HepG2 (cell line): ENCODE results near the gene CPEB4. TPM values are rescaled to one million over a fixed set of nuclear protein-coding genes. Genes with fewer than 3 reads are reported as not detected.

Source experiments
- ETS1 ChIP-seq: sonication (generic); formaldehyde crosslinking; IDR thresholded peaks from 2 replicates; pipeline ENCODE4 v1.4.0; 2020; ENCODE audit warnings: missing genetic modification reagents
- MBNL3 ChIP-seq: fragments of 250-450 bp; sonication (Bioruptor Pico); conservative IDR thresholded peaks from 2 replicates; pipeline ENCODE4 v1.8.0; 2022; ENCODE audit warnings: mild to moderate bottlenecking, inconsistent platforms
- TEAD3 ChIP-seq: optimal IDR thresholded peaks from 2 replicates; pipeline ENCODE3; 2016; ENCODE audit warnings: borderline replicate concordance
- THAP9 ChIP-seq: sonication (generic); formaldehyde crosslinking; IDR thresholded peaks from 2 replicates; pipeline ENCODE4; 2020; ENCODE audit warnings: missing genetic modification reagents, mild to moderate bottlenecking, borderline replicate concordance
- ZFP91 ChIP-seq: sonication (generic); formaldehyde crosslinking; IDR thresholded peaks from 2 replicates; pipeline ENCODE4 v1.9.0; 2022; ENCODE audit warnings: missing genetic modification reagents, mild to moderate bottlenecking, borderline replicate concordance
- ZNF274 ChIP-seq: sonication (generic); formaldehyde crosslinking; IDR thresholded peaks from 2 replicates; pipeline ENCODE4 v1.5.1; 2020; ENCODE audit warnings: mild to moderate bottlenecking, missing genetic modification reagents
- ZNF34 ChIP-seq: sonication (generic); formaldehyde crosslinking; IDR thresholded peaks from 2 replicates; pipeline ENCODE4 v1.4.0; 2020; ENCODE audit warnings: mild to moderate bottlenecking, missing genetic modification reagents, borderline replicate concordance
- ZNF350 ChIP-seq: sonication (generic); formaldehyde crosslinking; IDR thresholded peaks from 2 replicates; pipeline ENCODE4 v1.4.0; 2020; ENCODE audit warnings: mild to moderate bottlenecking, low read depth, missing genetic modification reagents, borderline replicate concordance
- polyA plus RNA-seq, 8 experiments: library from polyadenylated mRNA; depleted of rRNA in 3 of 8; stranded (reverse) in 7 of 8; unstranded in 1 of 8; fragments of >200 nt; fragmentation: Illumina TruSeq in 4 of 8; extraction: Trizol in 4 of 8; gene quantifications; 2 replicates each; pipeline versions ENCODE4 v1.2.1 to v1.2.3, GENCODE V29; 2011 to 2016; ENCODE audit warnings: low read depth in 4 of 8, missing spikeins in 1 of 8, mixed read lengths in 1 of 8; ENCODE audit not compliant: insufficient read depth in 1 of 8
- total RNA-seq, 5 experiments: library from RNA; depleted of rRNA; stranded (reverse); fragments of >200 nt; fragmentation: Illumina TruSeq; extraction: Trizol; gene quantifications; 2 replicates each; pipeline ENCODE4 v1.2.3, GENCODE V29; 2016; ENCODE audit warnings: low read depth in 1 of 5

The CPEB4 gene
- total and polyA plus RNA-seq, 2 of the 13 experiments (the other 11 are each of a cell fraction or from before 2014, with no cell fraction given), result 7.7 to 26.7 TPM

- TF ChIP-seq ETS1 (no peak), ZFP91 (CRISPR knock-in tag) (no peak), THAP9 (CRISPR knock-in tag) (no peak), ZNF274 (CRISPR knock-in tag) (no peak), MBNL3 (CRISPR knock-in tag) (no peak), ZNF350 (CRISPR knock-in tag) (no peak), TEAD3 (CRISPR knock-in tag) (no peak), ZNF34 (CRISPR knock-in tag) (no peak)
Observed at GRCh38 chr5:173857234-173857633, 30.9 kb upstream of the CPEB4 start (continued).
